Neural crest cell (in vitro differentiated cells): ENCODE data around the gene TNFRSF18. TPM values are rescaled to one million over a fixed set of nuclear protein-coding genes. Genes with fewer than 3 reads are reported as not detected.

Experiments used
- DNase-seq: peaks from one replicate; pipeline ENCODE4 v3.0.0; 2021; ENCODE audit warnings: low read depth, mixed read lengths, low spot score
- H3K27ac Mint-ChIP-seq: one replicate; pipeline ENCODE4 v1.8.0; 2021; ENCODE audit warnings: mild to moderate bottlenecking, mixed read lengths; ENCODE audit not compliant: unreplicated experiment
- H3K27me3 Mint-ChIP-seq: 2 replicates; pipeline ENCODE4 v1.8.0; 2021; ENCODE audit warnings: low read depth, mild to moderate bottlenecking, mixed read lengths
- H3K36me3 Mint-ChIP-seq: 2 replicates; pipeline ENCODE4 v1.8.0; 2021; ENCODE audit warnings: low read depth, mild to moderate bottlenecking, mixed read lengths
- H3K4me1 Mint-ChIP-seq: 2 replicates; pipeline ENCODE4 v1.8.0; 2021; ENCODE audit warnings: mixed read lengths
- H3K4me3 Mint-ChIP-seq: one replicate; pipeline ENCODE4 v1.8.0; 2021; ENCODE audit warnings: mild to moderate bottlenecking, mixed read lengths
- H3K9me3 Mint-ChIP-seq: 2 replicates; pipeline ENCODE4 v1.8.0; 2021; ENCODE audit warnings: mixed read lengths
- total RNA-seq: library from RNA; stranded (reverse); gene quantifications from 2 replicates; pipeline ENCODE4 v1.2.1, GENCODE V29; 2021
- TF ChIP-seq, protein P1 (sequence below): fragments of 200-600 bp; sonication (generic); conservative IDR thresholded peaks from 2 replicates; pipeline ENCODE4 v1.5.0; 2021; ENCODE audit warnings: antibody characterized with exemption, mild to moderate bottlenecking

TNFRSF18 gene
- total RNA-seq, 1 donor from 2014 or later = not detected

DNA sequence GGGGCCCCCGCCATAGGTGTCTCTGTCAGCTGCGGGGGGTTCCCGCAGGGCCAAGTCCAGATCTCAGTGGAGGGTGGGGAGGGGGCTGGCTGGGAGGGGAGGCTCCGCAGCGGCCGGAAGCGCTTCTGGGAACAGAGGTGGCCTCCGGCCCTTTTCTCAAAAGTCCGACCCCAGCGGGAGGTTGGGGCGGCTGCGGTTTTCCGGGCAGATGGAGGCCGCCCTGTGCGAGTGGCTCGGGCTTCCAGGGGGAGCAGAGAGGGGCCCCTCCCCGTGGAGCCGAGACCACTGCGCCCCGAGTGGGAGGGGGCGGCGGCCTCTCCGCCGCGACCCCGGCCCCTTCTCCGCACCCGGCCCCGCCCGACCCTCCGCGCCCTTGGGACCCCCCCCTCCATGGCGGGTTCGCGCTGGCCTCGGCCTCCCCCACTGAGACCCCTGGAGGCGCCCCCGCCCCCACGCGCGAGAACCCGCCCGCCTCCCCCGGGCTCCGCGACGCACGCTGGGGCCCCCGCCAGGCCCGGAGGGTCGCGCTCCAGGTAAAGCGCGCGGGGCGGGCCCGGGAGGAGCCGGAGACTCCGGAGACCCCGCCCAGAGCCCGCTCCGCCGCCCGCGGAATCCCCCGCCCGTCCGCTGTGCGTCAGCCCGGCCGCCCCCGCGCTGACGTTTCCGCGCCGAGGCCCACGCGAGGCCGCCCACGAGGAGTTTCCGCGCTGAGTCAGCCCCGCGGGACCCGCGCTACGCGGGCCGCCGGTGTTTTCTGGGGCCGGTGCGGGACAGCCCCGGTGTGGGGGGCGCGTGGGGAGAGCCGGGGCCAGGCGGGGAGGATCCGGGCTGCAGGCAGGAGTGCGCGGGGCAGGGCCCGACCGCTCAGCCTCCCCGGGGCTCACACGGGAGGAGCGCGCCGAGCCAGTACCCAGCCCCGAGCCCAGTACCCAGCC is 5.2 kb downstream of the TNFRSF18 start:
- H3K4me3 Mint-ChIP-seq = no peak overlapping the region
- H3K4me1 Mint-ChIP-seq = no peaks in the 10 kb centered on the region
- no peak for DNase-seq
- no peaks in the 10 kb centered on the region for H3K36me3 Mint-ChIP-seq
- peaks cover 8% of the 10 kb centered on the region for H3K27me3 Mint-ChIP-seq
- no peak overlapping the region for H3K27ac Mint-ChIP-seq
- H3K9me3 Mint-ChIP-seq = no peaks in the 10 kb centered on the region
- TF ChIP-seq, protein P1, sequence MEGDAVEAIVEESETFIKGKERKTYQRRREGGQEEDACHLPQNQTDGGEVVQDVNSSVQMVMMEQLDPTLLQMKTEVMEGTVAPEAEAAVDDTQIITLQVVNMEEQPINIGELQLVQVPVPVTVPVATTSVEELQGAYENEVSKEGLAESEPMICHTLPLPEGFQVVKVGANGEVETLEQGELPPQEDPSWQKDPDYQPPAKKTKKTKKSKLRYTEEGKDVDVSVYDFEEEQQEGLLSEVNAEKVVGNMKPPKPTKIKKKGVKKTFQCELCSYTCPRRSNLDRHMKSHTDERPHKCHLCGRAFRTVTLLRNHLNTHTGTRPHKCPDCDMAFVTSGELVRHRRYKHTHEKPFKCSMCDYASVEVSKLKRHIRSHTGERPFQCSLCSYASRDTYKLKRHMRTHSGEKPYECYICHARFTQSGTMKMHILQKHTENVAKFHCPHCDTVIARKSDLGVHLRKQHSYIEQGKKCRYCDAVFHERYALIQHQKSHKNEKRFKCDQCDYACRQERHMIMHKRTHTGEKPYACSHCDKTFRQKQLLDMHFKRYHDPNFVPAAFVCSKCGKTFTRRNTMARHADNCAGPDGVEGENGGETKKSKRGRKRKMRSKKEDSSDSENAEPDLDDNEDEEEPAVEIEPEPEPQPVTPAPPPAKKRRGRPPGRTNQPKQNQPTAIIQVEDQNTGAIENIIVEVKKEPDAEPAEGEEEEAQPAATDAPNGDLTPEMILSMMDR = no peak

DNA sequence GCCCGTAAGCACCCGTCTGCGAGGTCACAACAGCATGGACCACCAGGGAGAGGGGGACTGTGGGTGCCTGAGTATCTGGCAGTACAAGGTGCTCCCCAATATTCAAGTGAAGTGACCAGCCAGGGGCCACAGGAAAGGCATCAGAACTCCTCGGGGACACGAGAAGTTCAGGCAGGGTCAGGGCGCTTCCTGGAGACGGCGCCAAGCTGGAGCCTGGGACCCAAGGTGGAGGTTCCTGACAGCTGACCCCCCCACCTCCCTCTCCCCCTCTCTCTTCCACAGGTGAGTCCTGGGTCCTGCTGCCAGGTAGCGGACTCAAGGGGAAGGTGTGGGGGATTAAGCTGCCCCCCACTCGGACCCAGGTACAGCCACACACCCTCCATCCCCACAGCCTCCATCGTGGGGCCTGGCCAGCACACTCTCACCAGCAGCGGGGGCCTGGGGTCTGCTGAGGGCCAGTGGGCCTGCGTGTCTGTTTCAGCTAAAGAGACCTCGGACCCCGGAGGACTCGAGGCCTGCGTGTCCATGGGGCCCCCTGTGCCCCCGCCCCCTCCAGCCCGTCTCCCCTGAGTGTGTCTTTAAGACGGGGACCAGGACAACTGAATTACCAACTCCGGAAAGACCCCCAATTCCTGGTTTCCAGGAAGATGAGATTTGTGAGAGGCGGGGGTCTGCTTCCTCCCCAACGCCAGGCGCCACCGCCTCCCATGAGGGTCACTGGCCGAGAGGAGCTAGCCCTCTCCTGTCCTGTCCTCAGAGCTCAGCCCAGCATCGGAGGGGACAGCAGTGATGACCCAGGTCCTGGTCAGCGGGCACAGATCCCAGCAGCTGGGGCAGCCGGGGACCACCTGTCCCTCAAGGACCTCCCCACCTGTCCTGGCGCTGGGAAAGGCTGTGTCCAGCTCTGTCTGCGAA is 6.2 kb downstream of the TNFRSF18 start:
- H3K9me3 Mint-ChIP-seq = no peaks in the 10 kb centered on the region
- no peaks in the 10 kb centered on the region for H3K36me3 Mint-ChIP-seq
- H3K4me3 Mint-ChIP-seq = no peak overlapping the region

DNA sequence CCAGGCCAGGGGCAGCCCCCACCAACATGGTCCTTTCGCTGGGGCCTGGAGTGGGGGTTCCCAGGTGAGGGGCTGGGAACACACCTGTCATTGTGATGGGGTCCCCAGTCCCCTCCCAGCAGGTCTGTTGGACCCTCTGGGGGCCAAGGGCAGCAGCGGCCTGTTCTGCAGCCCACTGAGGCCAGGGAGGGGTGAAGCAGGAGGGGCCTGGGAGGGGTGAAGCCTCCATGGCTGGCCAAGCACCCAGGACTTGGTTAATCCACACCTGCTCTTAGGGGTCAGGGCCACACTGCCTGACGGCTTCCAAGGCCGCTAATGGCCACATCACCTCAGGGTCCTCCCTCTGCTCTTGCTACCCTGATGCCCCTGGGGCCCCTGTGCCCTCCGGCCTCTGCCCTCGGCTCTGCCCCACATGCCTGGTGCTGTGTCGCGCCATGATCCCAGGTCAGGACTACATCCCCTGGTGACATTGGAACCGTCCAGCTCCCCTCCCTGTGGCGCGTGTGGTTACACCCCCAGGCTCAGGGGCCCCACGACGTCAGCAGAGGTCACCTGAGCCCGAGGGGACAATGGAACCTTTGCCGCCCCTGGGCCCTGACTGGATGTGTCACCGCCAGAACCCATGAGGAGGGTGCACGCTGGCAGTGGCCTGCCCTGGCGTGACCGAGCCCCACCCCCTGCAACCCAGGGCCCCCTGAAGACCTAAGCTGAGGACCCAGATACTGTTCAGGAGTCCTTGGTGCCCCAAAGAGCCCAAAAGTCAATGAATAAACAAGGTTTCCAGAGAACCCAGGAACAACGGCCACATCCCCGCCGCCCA is 7.0 kb downstream of the TNFRSF18 start:
- no peaks in the 10 kb centered on the region for H3K4me1 Mint-ChIP-seq
- peaks cover 5% of the 10 kb centered on the region for H3K9me3 Mint-ChIP-seq
- no peak for DNase-seq
- TF ChIP-seq, protein P1 = no peak
- no peak overlapping the region for H3K4me3 Mint-ChIP-seq
- peaks cover 4% of the 10 kb centered on the region for H3K27me3 Mint-ChIP-seq
- H3K27ac Mint-ChIP-seq = no peak overlapping the region
- H3K36me3 Mint-ChIP-seq = no peaks in the 10 kb centered on the region

More for the DNA sequence above, 6.2 kb downstream of the TNFRSF18 start:
- DNase-seq = no peak
- H3K4me1 Mint-ChIP-seq = no peaks in the 10 kb centered on the region
- no peak overlapping the region for H3K27ac Mint-ChIP-seq
- TF ChIP-seq, protein P1 = no peak
- peaks cover 4% of the 10 kb centered on the region for H3K27me3 Mint-ChIP-seq

DNA sequence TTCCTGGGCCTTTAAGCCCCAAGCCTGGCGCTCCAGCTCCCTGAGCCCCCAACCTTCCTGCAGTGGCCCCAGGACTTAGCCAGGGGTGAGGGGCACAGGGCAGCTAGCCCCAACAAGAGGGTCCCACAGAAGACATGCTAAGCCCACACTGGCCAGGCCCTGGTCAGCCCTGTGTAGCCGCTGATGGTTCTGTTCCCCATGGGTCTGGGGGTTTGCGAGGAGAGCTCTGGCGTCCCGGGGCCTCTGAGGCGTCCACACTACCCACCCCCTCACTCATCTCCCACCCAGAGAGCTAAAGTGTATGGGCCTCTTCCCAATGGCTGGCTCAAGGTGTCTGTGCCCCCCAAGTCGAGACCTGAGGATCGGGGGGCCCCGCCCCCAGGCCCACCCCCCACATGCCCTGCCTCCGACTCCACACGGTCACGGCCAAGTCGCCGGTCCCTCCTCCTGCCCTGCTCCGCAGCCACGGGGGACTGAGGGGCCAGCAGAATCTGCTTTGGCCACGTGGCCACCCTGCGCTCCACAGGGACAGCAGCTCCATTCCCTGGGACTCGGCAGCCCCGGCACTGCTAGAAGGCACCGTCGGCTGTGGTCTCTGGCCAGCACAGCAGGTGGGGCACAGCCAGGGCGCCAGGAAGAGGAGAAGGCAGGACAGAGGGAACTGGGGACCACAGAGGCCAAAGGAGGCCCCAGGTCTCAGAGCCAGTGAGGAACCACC is 7.8 kb downstream of the TNFRSF18 start:
- Mint-ChIP-seq H3K27me3 (peaks cover 4% of the 10 kb centered on the region), H3K4me1 (no peaks in the 10 kb centered on the region), H3K27ac (no peak overlapping the region), H3K4me3 (no peak overlapping the region), H3K36me3 (no peaks in the 10 kb centered on the region), H3K9me3 (peaks cover 9% of the 10 kb centered on the region)
- TF ChIP-seq, protein P1 = no peak
- no peak for DNase-seq
